ENCODE data around the gene EXOC4.

Gene EXOC4

DNA sequence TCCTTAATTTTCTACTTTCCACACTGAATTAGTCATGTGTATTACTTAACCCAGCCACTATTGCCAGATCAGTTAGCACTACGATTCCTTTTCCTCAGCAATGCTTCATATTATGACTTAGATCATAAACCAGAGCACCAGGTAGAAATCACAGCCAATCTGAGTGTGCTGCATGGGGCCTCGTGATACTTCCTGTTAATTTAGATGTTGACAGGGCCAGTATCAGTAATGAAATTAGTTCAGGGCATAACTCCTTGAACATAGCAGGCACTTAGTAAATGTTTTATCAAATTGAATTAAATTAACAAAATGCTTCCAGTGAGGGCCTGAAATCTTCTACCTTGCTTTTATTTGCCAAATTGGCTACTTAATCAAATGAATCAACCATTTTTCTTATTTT, 705.0 kb downstream of the EXOC4 start:
- no peak overlapping the region for H3K4me3 ChIP-seq (ENCODE audit: severe bottlenecking)
- H3K36me3 ChIP-seq (ENCODE audit: low read depth), result no peaks in the 10 kb centered on the region
- H3K4me1 ChIP-seq (ENCODE audit: insufficient read depth, poor library complexity, severe bottlenecking), result no peaks in the 10 kb centered on the region
- TF ChIP-seq, protein P1, sequence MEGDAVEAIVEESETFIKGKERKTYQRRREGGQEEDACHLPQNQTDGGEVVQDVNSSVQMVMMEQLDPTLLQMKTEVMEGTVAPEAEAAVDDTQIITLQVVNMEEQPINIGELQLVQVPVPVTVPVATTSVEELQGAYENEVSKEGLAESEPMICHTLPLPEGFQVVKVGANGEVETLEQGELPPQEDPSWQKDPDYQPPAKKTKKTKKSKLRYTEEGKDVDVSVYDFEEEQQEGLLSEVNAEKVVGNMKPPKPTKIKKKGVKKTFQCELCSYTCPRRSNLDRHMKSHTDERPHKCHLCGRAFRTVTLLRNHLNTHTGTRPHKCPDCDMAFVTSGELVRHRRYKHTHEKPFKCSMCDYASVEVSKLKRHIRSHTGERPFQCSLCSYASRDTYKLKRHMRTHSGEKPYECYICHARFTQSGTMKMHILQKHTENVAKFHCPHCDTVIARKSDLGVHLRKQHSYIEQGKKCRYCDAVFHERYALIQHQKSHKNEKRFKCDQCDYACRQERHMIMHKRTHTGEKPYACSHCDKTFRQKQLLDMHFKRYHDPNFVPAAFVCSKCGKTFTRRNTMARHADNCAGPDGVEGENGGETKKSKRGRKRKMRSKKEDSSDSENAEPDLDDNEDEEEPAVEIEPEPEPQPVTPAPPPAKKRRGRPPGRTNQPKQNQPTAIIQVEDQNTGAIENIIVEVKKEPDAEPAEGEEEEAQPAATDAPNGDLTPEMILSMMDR (IDR thresholded peaks at IDR 0.05; ENCODE audit: poor library complexity, severe bottlenecking), result no peak
- no peak for ATAC-seq (ENCODE audit: low read depth)
- no peak for DNase-seq (ENCODE audit: low spot score)
- no peak overlapping the region for H3K27ac ChIP-seq (ENCODE audit: poor library complexity, severe bottlenecking)
- H3K9me3 ChIP-seq (ENCODE audit: severe bottlenecking), result no peaks in the 10 kb centered on the region
- H3K27me3 ChIP-seq (ENCODE audit: insufficient read depth, poor library complexity, severe bottlenecking), result no peaks in the 10 kb centered on the region

DNA sequence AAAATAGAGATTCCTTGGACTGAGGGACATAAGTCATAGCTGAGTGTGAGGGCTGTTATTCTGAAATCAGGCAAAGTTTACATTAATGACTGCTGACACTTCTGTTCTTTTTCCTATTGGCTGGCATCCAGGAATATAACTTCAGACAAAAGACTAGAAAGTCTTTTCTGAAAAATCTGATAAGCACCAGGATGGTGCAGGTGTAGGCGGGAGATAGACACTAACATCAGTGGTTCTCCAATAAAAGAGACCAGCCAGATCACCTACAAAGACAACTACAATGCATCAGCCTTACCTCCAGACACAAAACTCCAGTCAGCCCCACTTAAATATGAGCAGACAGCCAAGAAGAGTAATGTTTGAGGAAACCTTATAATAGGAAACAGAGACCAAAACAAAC, 705.9 kb downstream of the EXOC4 start:
- Histone ChIP-seq H3K36me3 (ENCODE audit: low read depth) (no peaks in the 10 kb centered on the region), H3K9me3 (ENCODE audit: severe bottlenecking) (peaks cover under 1% of the 10 kb centered on the region), H3K27ac (ENCODE audit: poor library complexity, severe bottlenecking) (no peak overlapping the region), H3K4me3 (ENCODE audit: severe bottlenecking) (no peak overlapping the region), H3K27me3 (ENCODE audit: insufficient read depth, poor library complexity, severe bottlenecking) (no peaks in the 10 kb centered on the region), H3K4me1 (ENCODE audit: insufficient read depth, poor library complexity, severe bottlenecking) (no peaks in the 10 kb centered on the region)
- DNase-seq (ENCODE audit: low spot score), result no peak
- ATAC-seq (ENCODE audit: low read depth), result no peak
- TF ChIP-seq, protein P1 (IDR thresholded peaks at IDR 0.05; ENCODE audit: poor library complexity, severe bottlenecking), result no peak

DNA sequence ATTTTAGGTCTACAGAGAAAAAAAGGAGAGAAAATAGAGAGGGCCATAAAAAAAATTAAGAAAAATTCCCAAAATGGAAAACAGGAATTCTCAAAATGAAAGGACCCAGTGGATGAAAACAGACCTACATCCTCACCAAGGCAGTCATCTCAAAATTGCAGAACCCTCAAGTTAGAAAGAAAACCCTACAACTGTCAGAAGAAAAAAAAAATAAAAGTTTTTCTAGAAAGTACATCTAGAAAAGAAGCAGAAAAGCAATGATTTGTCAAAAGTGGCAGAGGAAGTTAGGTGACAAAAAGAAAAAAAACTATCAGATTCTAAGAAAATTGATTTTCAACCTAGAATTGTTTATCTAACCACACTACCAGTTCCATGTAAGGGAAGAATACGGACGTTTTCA, 706.6 kb downstream of the EXOC4 start:
- Histone ChIP-seq H3K4me3 (ENCODE audit: severe bottlenecking) (no peak overlapping the region), H3K27ac (ENCODE audit: poor library complexity, severe bottlenecking) (no peak overlapping the region), H3K27me3 (ENCODE audit: insufficient read depth, poor library complexity, severe bottlenecking) (no peaks in the 10 kb centered on the region), H3K9me3 (ENCODE audit: severe bottlenecking) (peaks cover 3% of the 10 kb centered on the region), H3K4me1 (ENCODE audit: insufficient read depth, poor library complexity, severe bottlenecking) (no peaks in the 10 kb centered on the region), H3K36me3 (ENCODE audit: low read depth) (no peaks in the 10 kb centered on the region)
- DNase-seq (ENCODE audit: low spot score) (no peak), ATAC-seq (ENCODE audit: low read depth) (no peak)
- TF ChIP-seq, protein P1 (IDR thresholded peaks at IDR 0.05; ENCODE audit: poor library complexity, severe bottlenecking), result no peak

DNA sequence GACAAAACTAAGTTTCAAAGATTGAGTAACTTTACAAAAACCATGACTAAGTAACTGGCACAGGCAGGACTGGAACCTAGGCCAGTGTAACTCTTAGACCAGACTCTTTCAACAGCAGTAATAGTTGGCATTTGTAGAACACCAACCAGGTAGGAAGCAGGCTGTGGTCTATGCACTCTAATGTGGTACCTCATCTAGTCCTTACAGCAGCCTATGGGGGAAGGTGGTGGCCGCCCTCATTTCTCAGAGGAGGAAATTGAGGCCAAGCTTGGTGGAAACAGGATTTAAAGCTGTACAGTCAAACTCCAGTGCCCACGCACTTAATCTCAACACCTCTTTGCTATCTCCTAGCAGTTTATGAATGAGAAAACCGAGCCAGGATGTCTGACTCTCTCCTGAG, 708.8 kb downstream of the EXOC4 start:
- ATAC-seq (ENCODE audit: low read depth), result no peak
- DNase-seq (ENCODE audit: low spot score), result no peak
- Histone ChIP-seq H3K36me3 (ENCODE audit: low read depth) (no peaks in the 10 kb centered on the region), H3K9me3 (ENCODE audit: severe bottlenecking) (peaks cover 3% of the 10 kb centered on the region), H3K27ac (ENCODE audit: poor library complexity, severe bottlenecking) (no peak overlapping the region), H3K4me3 (ENCODE audit: severe bottlenecking) (no peak overlapping the region), H3K27me3 (ENCODE audit: insufficient read depth, poor library complexity, severe bottlenecking) (no peaks in the 10 kb centered on the region), H3K4me1 (ENCODE audit: insufficient read depth, poor library complexity, severe bottlenecking) (no peaks in the 10 kb centered on the region)
- TF ChIP-seq, protein P1 (IDR thresholded peaks at IDR 0.05; ENCODE audit: poor library complexity, severe bottlenecking), result no peak

DNA sequence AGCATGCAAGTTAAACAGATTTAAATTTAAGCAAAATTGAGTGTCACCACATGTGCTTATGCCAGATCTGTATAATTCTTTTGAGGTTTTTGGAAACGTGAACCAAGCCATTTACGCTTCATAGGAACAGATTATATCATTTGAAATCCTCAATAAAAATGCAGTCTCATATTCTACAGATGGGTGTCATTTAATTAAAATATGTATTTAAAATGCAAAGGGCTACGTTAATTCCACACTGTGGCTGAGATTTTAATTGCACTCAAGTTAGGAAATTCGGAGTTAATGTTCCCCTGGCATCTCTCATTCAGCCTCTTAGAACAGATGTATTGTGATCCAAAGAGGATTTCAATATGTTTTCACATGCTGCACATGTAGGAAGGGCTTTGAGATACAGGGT, 709.8 kb downstream of the EXOC4 start:
- H3K4me1 ChIP-seq (ENCODE audit: insufficient read depth, poor library complexity, severe bottlenecking), result no peaks in the 10 kb centered on the region
- H3K27ac ChIP-seq (ENCODE audit: poor library complexity, severe bottlenecking), result no peak overlapping the region
- TF ChIP-seq, protein P1 (IDR thresholded peaks at IDR 0.05; ENCODE audit: poor library complexity, severe bottlenecking), result no peak
- H3K36me3 ChIP-seq (ENCODE audit: low read depth), result no peaks in the 10 kb centered on the region
- DNase-seq (ENCODE audit: low spot score) (no peak), ATAC-seq (ENCODE audit: low read depth) (no peak)
- H3K9me3 ChIP-seq (ENCODE audit: severe bottlenecking), result peaks cover 3% of the 10 kb centered on the region
- no peak overlapping the region for H3K4me3 ChIP-seq (ENCODE audit: severe bottlenecking)
- H3K27me3 ChIP-seq (ENCODE audit: insufficient read depth, poor library complexity, severe bottlenecking), result no peaks in the 10 kb centered on the region

Measured in RWPE2 (cell line).